Endothelial cell of hepatic sinusoid (primary cell): Measurements from ENCODE around the gene SH3BP1.
"Not testable (repeated sequence)": the region's sequence is repeated elsewhere in the genome, so short reads cannot be mapped to it uniquely, and the experiment has no call there.

Experiments used
- in situ Hi-C: cut with HindIII; loops from 2 replicates; pipeline ENCODE4 v1.10.0; 2017; ENCODE audit warnings: low sequenced_read_pairs

SH3BP1 gene

DNA sequence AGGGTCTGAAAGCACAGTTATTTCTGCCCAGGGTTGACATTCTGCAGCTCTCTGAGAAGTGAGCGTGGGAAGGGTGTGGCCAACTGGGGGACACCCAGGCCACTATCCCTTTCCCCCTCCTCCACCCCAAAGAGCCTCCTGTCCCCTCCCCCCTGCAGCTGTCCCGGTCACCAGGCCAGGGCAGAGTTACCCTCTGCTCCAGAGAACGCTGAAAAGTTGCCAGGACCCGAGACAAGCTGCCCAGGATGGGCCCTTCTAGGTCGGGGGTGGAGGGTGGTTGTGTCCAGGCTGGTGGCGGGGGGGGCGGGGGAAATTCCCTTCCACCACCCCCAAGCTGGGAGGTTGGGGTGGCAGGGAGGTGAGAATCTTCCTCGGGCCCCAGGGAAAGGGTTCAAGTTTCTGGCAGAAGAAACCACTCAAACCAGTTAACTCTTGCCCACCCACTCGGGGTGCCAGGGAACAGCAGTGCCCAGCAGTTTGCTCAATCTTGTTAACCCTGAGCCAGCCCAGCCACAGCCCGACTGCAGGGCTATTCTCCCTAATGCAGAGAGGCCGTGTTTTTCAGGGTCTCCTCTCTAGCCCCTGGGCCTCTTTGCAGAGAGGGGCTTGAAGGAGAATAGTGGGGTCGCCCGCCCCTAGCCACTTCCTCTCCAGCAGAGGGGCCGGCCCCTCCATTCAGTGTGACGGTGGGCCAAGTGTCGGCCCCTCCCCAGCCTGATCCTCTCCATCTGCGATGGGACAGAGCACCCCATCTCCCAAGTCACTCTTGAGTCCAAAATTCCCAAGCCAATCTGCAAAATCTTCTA is 36.7 kb downstream of the SH3BP1 start:
- in situ Hi-C loops = no loop called here

DNA sequence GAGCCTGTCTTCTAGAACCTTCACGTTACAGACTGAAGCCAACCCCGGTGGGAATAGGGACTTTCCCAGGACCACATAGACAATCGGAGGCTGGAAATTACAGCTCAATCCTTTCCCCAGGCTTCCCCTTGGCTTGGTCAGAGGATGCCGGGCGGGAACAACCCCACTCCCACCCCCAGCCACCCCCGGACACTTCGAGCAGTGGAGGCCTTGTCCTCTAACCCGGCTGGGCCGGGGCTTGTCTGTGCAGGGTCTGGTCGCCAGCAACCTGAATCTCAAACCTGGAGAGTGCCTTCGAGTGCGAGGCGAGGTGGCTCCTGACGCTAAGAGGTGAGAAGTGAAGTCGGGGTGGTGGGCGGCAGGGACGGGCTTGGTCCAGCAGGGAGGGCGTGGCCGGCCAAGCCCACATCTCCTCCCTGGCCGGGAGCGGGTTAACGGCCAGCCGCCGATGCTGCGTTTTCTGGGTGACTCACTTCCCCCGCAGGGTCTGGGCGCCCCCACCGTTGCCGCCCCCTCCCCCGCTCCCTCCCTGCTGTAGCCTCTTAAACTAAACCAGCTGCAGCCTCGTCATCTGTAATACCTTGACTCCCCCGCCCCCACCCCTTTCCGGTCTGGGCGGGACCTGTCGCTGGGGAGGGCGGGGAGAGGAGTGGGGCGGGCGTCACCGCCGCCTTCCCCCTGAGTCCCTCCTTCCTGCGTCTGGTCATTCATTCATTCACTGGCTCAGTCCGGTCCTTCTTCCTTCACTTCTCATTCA is 37.4 kb downstream of the SH3BP1 start:
- in situ Hi-C loops = no loop called here

GRCh38 chr22:37677493-37677974 is 38.1 kb downstream of the SH3BP1 start:
- in situ Hi-C loops = no loop called here

DNA sequence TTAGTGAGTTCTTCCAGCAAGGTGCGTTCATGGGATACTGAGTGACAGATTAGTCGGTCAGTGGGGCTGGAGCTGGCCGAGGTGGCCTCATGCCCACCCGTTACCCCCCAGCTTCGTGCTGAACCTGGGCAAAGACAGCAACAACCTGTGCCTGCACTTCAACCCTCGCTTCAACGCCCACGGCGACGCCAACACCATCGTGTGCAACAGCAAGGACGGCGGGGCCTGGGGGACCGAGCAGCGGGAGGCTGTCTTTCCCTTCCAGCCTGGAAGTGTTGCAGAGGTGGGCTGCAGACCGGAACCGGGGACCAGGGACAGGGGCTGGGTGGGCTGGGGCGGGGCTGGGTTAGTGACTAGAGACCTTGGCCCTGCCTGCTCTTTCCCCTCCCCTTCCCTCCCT is 38.9 kb downstream of the SH3BP1 start:
- in situ Hi-C loops = no loop called here

GRCh38 chr22:37679670-37680069 is 40.2 kb downstream of the SH3BP1 start:
- in situ Hi-C loops = no loop called here

DNA sequence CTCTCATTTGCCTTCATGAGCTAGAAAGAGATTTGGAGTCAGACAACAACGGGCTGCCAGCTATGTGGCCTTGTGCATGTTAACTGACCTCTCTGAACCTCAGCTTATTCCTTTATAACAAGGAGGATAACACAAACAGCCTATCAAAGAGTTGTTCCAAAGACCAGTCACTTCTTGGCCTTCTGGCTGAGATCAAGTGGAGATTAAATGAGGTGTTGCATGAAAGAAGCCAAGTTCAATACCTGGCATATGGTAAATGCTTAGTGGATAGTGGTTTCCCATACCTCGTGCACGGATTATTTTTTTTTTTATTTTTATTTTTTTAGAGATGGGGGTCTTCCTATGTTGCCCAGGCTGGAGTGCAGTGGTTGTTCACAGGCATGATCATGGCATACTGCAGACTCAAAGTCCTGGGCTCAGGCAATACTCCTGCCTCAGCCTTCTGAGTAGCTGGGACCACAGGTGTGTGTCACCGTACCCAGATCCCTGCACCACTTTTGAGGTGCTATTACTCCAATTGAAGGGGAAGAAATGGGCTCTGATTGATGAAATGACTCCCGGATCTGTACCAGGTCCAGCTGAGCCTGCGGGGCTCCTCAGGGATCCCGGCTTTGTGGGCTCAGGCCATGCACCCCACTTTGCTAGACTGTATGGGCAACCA is 40.9 kb downstream of the SH3BP1 start:
- in situ Hi-C loops = no loop called here

- in situ Hi-C loops = no loop called here
These were observed 41.5 kb downstream of the SH3BP1 start for GRCh38 chr22:37681001-37681424.

- in situ Hi-C loops = no loop called here
These were observed 42.1 kb downstream of the SH3BP1 start for GRCh38 chr22:37681556-37682049.

GRCh38 chr22:37684803-37685615 is 45.5 kb downstream of the SH3BP1 start:
- in situ Hi-C loops = no loop called here

- in situ Hi-C loops = no loop called here
These were observed 46.8 kb downstream of the SH3BP1 start, which contains the start of gene NOL12 for GRCh38 chr22:37686002-37686982. Gene NOL12, plus strand, starts transcription at chr22:37686343. Its CDS starts 50 bp downstream, at chr22:37686393.

- in situ Hi-C loops = no loop called here
These were observed 50.9 kb downstream of the SH3BP1 start for GRCh38 chr22:37690407-37690806.

- in situ Hi-C loops = no loop called here
These were observed 51.5 kb downstream of the SH3BP1 start for GRCh38 chr22:37690901-37691504.

- in situ Hi-C loops = no loop called here
These were observed 53.3 kb downstream of the SH3BP1 start for GRCh38 chr22:37692627-37693285.

DNA sequence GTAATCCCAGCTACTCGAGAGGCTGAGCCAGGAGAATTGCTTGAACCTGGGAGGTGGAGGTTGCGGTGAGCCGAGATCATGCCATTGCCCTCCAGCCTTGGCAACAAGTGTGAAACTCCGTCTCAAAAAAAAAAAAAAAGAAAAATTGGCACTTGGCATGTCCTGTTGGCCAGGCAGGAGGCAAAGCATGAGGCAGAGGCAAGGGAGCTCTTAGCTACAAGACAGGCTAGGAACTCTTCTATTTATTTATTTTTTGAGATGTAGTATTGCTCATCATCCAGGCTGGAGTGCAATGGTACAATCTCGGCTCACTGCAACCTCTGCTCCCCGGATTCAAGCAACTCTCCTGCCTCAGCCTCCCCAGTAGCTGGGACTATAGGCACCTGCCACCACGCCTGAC is 54.7 kb downstream of the SH3BP1 start:
- in situ Hi-C loops = not testable (repeated sequence)

GRCh38 chr22:37696260-37696656 is 56.8 kb downstream of the SH3BP1 start:
- in situ Hi-C loops = loop anchor here (5.0 kb wide), 1 partner anchor 36 kb away; no protein-coding TSS in a partner anchor

DNA sequence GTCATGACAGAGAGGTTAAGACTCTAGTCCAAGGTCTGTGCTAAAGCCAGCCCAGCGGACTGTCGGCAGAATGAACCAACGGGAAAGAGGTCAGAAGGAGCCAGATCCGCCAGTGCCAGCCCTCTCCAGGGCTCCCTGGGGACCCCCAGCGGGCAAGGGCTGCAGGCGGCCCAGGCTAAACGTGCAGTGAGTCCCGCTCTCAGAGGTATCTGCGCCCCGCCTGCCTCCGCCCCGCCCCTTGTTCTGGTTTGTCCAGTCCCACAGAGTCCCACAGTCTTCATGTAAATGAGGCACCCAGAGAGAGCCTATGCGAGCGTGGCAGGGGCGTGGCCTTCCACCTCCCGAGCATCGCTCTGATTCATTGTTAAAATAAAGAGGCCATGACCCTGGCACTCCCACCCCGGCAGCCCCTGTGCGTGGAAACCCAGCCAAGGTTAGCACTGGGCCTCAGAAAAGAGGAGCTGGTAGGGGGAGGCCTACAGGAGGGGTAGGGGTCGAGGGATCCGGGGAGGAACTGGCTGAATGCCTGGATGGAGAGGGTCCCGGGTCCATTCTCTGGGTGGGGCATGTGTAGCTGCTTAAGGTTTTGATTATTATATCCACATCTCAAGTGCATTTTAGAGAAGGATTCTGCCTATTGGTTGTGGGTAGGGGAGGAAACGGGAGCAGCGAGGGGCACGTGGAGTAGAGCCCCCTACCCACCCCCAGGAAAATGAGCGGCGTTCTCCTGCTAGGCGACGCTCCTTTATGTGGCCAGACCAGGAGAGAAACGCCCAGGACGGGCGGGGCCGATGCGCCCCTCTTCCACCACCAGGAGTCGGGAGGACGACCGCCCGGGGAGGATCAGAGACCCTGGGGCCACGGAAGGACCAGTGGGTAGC is 57.4 kb downstream of the SH3BP1 start, which contains the start of gene TRIOBP:
TRIOBP (plus strand) TSS at position 392 of the 881 bp plus-strand sequence. CDS start 4,318 bp downstream, outside the sequence.
- in situ Hi-C loops = loop anchor here (5.0 kb wide), 1 partner anchor 35 kb away; no protein-coding TSS in a partner anchor

DNA sequence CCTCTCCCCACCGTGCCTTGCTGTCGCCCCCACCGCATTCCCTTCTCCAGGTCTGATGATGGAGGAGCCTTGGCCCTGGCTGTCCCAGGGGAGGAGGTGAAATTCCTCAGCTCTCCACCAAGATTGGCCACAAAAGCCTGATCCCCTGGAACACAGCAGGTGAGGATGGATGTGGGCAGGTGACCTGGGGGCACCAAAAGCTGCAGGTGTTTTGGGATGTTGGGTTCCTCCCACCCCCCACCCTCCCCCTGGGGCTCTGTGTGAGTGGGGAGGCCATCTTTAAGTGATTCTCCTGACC is 58.0 kb downstream of the SH3BP1 start:
- in situ Hi-C loops = loop anchor here (5.0 kb wide), 1 partner anchor 35 kb away; no protein-coding TSS in a partner anchor
